Measurements from ENCODE around the gene POLR1A. TPM values are rescaled to one million over a fixed set of nuclear protein-coding genes. Genes with fewer than 3 reads are reported as not detected.

Gene POLR1A
- polyA plus RNA-seq, 2 of the 4 experiments (the other 2 are of a cell fraction): 22.8 to 55.7 TPM

- peak; percentile 17 to 31; a peak in 1 of 5 replicates for TF ChIP-seq JUN (IDR thresholded peaks at IDR 0.05)
- TF ChIP-seq NR3C1 (IDR thresholded peaks at IDR 0.05): no peak
- TF ChIP-seq HOXB13 (CRISPR knock-in tag; IDR thresholded peaks at IDR 0.05; ENCODE audit: low read depth): no peak
- TF ChIP-seq FOSL2 (IDR thresholded peaks at IDR 0.05): no peak
- TF ChIP-seq FOSL2 (CRISPR knock-in tag; IDR thresholded peaks at IDR 0.05): no peak
- TF ChIP-seq RAD21 (conservative IDR thresholded peaks at IDR 0.05 in 1 of 2, IDR thresholded peaks at IDR 0.05 in 1 of 2): no peak
- no peak for FAIRE-seq
- Histone ChIP-seq H3K9me3 (no peaks in the 10 kb centered on the region), H3K27ac (no peak overlapping the region), H3K4me1 (no peaks in the 10 kb centered on the region), H3K4me2 (no peak overlapping the region), H3K4me3 (no peak overlapping the region)
- POLR2A ChIA-PET: interaction anchor here (0.6 kb wide), 1 partner anchor 14 kb away, joined by 3 read pairs; no protein-coding TSS in a partner anchor
- DNase-seq (ENCODE audit: low read depth in 1 of 2, low spot score in 1 of 2): no peak
- WGBS (ENCODE audit: missing lambda C conversion rate): 92% methylated on average over 14 of the region's 14 CpGs
- CTCF ChIA-PET: interaction anchor here (0.5 to 1.5 kb wide), 2 partner anchors 21 to 751 kb away, joined by 3 to 4 read pairs; no protein-coding TSS in a partner anchor
- ATAC-seq: peak; percentile 17 to 21; a peak in 3 of 6 replicates
Observed at GRCh38 chr2:86143926-86144685, 38.4 kb upstream of the POLR1A start.

- 95% methylated on average over 6 of the region's 6 CpGs for WGBS (ENCODE audit: missing lambda C conversion rate)
- no peak overlapping the region for H3K4me2 ChIP-seq
- no peak overlapping the region for H3K27ac ChIP-seq
- peak; percentile 29 to 58; a peak in 2 of 4 replicates for TF ChIP-seq CEBPB (IDR thresholded peaks at IDR 0.05)
- no peak for TF ChIP-seq POLR2A (IDR thresholded peaks at IDR 0.05; ENCODE audit: low read length)
- H3K4me1 ChIP-seq: no peaks in the 10 kb centered on the region
- ChIA-PET CTCF (interaction anchor here (0.6 to 1.5 kb wide), 3 partner anchors 11 to 315 kb away, joined by 3 to 4 read pairs (median 3); no protein-coding TSS in a partner anchor), POLR2A (no interaction called here)
- DNase-seq (ENCODE audit: low read depth in 1 of 2, low spot score in 1 of 2) (no peak), ATAC-seq (0 out of 6 replicates have a peak, but pooled peaks of 1 of the 2 experiments have one; percentile 8), FAIRE-seq (no peak)
- H3K9me3 ChIP-seq: no peaks in the 10 kb centered on the region
- no peak overlapping the region for H3K4me3 ChIP-seq
Observed at GRCh38 chr2:86143307-86143706, 37.6 kb upstream of the POLR1A start.

GRCh38 chr2:86142436-86143257, 37.0 kb upstream of the POLR1A start:
- ChIA-PET CTCF (interaction anchor here (0.6 to 1.2 kb wide), 2 partner anchors 12 to 315 kb away, joined by 3 read pairs; no protein-coding TSS in a partner anchor), POLR2A (no interaction called here)
- DNase-seq (ENCODE audit: low read depth in 1 of 2, low spot score in 1 of 2) (no peak), ATAC-seq (no peak), FAIRE-seq (no peak)
- 84% methylated on average over 3 of the region's 3 CpGs for WGBS (ENCODE audit: missing lambda C conversion rate)
- no peaks in the 10 kb centered on the region for H3K9me3 ChIP-seq
- H3K4me2 ChIP-seq: no peak overlapping the region
- H3K4me3 ChIP-seq: no peak overlapping the region
- no peak overlapping the region for H3K27ac ChIP-seq
- H3K4me1 ChIP-seq: no peaks in the 10 kb centered on the region
- peak in 1 of 2 experiments; percentile 47; a peak in 1 of 5 replicates for TF ChIP-seq JUN (IDR thresholded peaks at IDR 0.05)
- no peak for TF ChIP-seq HOXB5 (CRISPR knock-in tag; IDR thresholded peaks at IDR 0.05)

GRCh38 chr2:86140969-86141392, 35.3 kb upstream of the POLR1A start:
- POLR2A ChIA-PET: interaction anchor here (0.6 kb wide), 1 partner anchor 28 kb away, joined by 4 read pairs; no protein-coding TSS in a partner anchor
- H3K27ac ChIP-seq: no peak overlapping the region
- no peaks in the 10 kb centered on the region for H3K4me1 ChIP-seq
- H3K4me3 ChIP-seq: no peak overlapping the region
- DNase-seq (ENCODE audit: low read depth in 1 of 2, low spot score in 1 of 2): no peak
- 87% methylated on average over 4 of the region's 4 CpGs for WGBS (ENCODE audit: missing lambda C conversion rate)
- CTCF ChIA-PET: interaction anchor here (1.0 kb wide), 1 partner anchor 232 kb away, joined by 3 read pairs; no protein-coding TSS in a partner anchor
- no peaks in the 10 kb centered on the region for H3K9me3 ChIP-seq
- H3K4me2 ChIP-seq: no peak overlapping the region
- ATAC-seq: peak in 1 of 2 experiments; percentile 16; a peak in 3 of 6 replicates
- no peak for FAIRE-seq
- TF ChIP-seq POLR2AphosphoS2 (conservative IDR thresholded peaks at IDR 0.05; ENCODE audit: low read length): no peak
- no peak for TF ChIP-seq JUNB (IDR thresholded peaks at IDR 0.05)
- TF ChIP-seq RFX5 (IDR thresholded peaks at IDR 0.05): no peak
- no peak for TF ChIP-seq E2F6 (IDR thresholded peaks at IDR 0.05; ENCODE audit: borderline replicate concordance, low read depth)
- no peak for TF ChIP-seq SREBF2 (IDR thresholded peaks at IDR 0.05)
- TF ChIP-seq NPAS2 (CRISPR knock-in tag; IDR thresholded peaks at IDR 0.05; ENCODE audit: borderline replicate concordance): no peak
- TF ChIP-seq KDM1A (IDR thresholded peaks at IDR 0.05; ENCODE audit: low read depth): no peak
- no peak for TF ChIP-seq RAD21 (conservative IDR thresholded peaks at IDR 0.05 in 1 of 2, IDR thresholded peaks at IDR 0.05 in 1 of 2)
- no peak for TF ChIP-seq CTCF (IDR thresholded peaks at IDR 0.05)
- TF ChIP-seq CEBPB (IDR thresholded peaks at IDR 0.05): no peak
- TF ChIP-seq HMGXB4 (CRISPR knock-in tag; IDR thresholded peaks at IDR 0.05; ENCODE audit: borderline replicate concordance): no peak
- TF ChIP-seq GATA3 (IDR thresholded peaks at IDR 0.05; ENCODE audit: borderline replicate concordance): no peak
- no peak for TF ChIP-seq ELK1 (IDR thresholded peaks at IDR 0.05; ENCODE audit: low read depth, low read length)

All from A549 (cell line).